ENCODE results near the gene KCNQ5. TPM values are rescaled to one million over a fixed set of nuclear protein-coding genes. Genes with fewer than 3 reads are reported as not detected.

KCNQ5 gene
- total RNA-seq, 4 donors from 2014 or later = 0.30 to 0.57 (median 0.42) TPM; not detected in 1

- WGBS = 90% methylated on average over 2 of the region's 2 CpGs
- H3K27ac ChIP-seq = no peak overlapping the region
- TF ChIP-seq POLR2AphosphoS5 (IDR thresholded peaks at IDR 0.05) (no peak), POLR2A (IDR thresholded peaks at IDR 0.05) (no peak), CTCF (IDR thresholded peaks at IDR 0.05) (no peak), EP300 (IDR thresholded peaks at IDR 0.05) (no peak)
- H3K36me3 ChIP-seq = no peaks in the 10 kb centered on the region
- DNase-seq (ENCODE audit: low spot score in 2 of 2) = no peak
- no peaks in the 10 kb centered on the region for H3K27me3 ChIP-seq
- H3K9me3 ChIP-seq = no peaks in the 10 kb centered on the region
- H3K4me3 ChIP-seq = no peak overlapping the region
- H3K4me1 ChIP-seq = peaks cover 5% of the 10 kb centered on the region
Measured at GRCh38 chr6:72946774-72947173, 324.9 kb downstream of the KCNQ5 start.

GRCh38 chr6:72947534-72947933, 325.7 kb downstream of the KCNQ5 start:
- Histone ChIP-seq H3K36me3 (no peaks in the 10 kb centered on the region), H3K4me1 (peaks cover 5% of the 10 kb centered on the region), H3K27me3 (no peaks in the 10 kb centered on the region), H3K9me3 (no peaks in the 10 kb centered on the region), H3K4me3 (no peak overlapping the region), H3K27ac (no peak overlapping the region)
- no peak for DNase-seq (ENCODE audit: low spot score in 2 of 2)
- WGBS = 63% methylated on average over 1 of the region's 1 CpG
- TF ChIP-seq EP300 (IDR thresholded peaks at IDR 0.05) (no peak), POLR2AphosphoS5 (IDR thresholded peaks at IDR 0.05) (no peak), CTCF (IDR thresholded peaks at IDR 0.05) (no peak), POLR2A (IDR thresholded peaks at IDR 0.05) (no peak)

GRCh38 chr6:72948153-72948552, 326.3 kb downstream of the KCNQ5 start:
- no peak for DNase-seq (ENCODE audit: low spot score in 2 of 2)
- no peaks in the 10 kb centered on the region for H3K27me3 ChIP-seq
- H3K9me3 ChIP-seq = no peaks in the 10 kb centered on the region
- TF ChIP-seq CTCF (IDR thresholded peaks at IDR 0.05) = no peak
- peaks cover 7% of the 10 kb centered on the region for H3K4me1 ChIP-seq
- no peak overlapping the region for H3K4me3 ChIP-seq
- 66% methylated on average over 1 of the region's 1 CpG for WGBS
- H3K27ac ChIP-seq = no peak overlapping the region
- H3K36me3 ChIP-seq = no peaks in the 10 kb centered on the region

- H3K27me3 ChIP-seq = no peaks in the 10 kb centered on the region
- H3K4me3 ChIP-seq = no peak overlapping the region
- no peak overlapping the region for H3K27ac ChIP-seq
- no peak for DNase-seq (ENCODE audit: low spot score in 2 of 2)
- TF ChIP-seq EP300 (IDR thresholded peaks at IDR 0.05) (no peak), CTCF (IDR thresholded peaks at IDR 0.05) (no peak), POLR2AphosphoS5 (IDR thresholded peaks at IDR 0.05) (no peak), POLR2A (IDR thresholded peaks at IDR 0.05) (no peak)
- no peaks in the 10 kb centered on the region for H3K9me3 ChIP-seq
- H3K4me1 ChIP-seq = peaks cover 18% of the 10 kb centered on the region
- H3K36me3 ChIP-seq = no peaks in the 10 kb centered on the region
- WGBS = 69% methylated on average over 6 of the region's 6 CpGs
Measured at GRCh38 chr6:72950114-72950860, 328.4 kb downstream of the KCNQ5 start.

GRCh38 chr6:72952808-72953630, 331.2 kb downstream of the KCNQ5 start:
- no peaks in the 10 kb centered on the region for H3K27me3 ChIP-seq
- H3K27ac ChIP-seq = no peak overlapping the region
- peaks cover 18% of the 10 kb centered on the region for H3K4me1 ChIP-seq
- no peaks in the 10 kb centered on the region for H3K36me3 ChIP-seq
- no peak for DNase-seq (ENCODE audit: low spot score in 2 of 2)
- WGBS = 68% methylated on average over 2 of the region's 2 CpGs
- TF ChIP-seq POLR2AphosphoS5 (IDR thresholded peaks at IDR 0.05) (no peak), EP300 (IDR thresholded peaks at IDR 0.05) (no peak), CTCF (IDR thresholded peaks at IDR 0.05) (no peak), POLR2A (IDR thresholded peaks at IDR 0.05) (no peak)
- H3K4me3 ChIP-seq = no peak overlapping the region
- no peaks in the 10 kb centered on the region for H3K9me3 ChIP-seq

Data from suprapubic skin (tissue), 4 donors.